HPDE6-E6E7 (cell line): ENCODE measurements around the gene TP53INP2.
"Not testable (repeated sequence)": the region's sequence is repeated elsewhere in the genome, so short reads cannot be mapped to it uniquely, and the experiment has no call there.

Experiments used
- DNase-seq: peaks from one replicate; pipeline ENCODE4 v3.0.0; 2011; ENCODE audit warnings: missing footprints; ENCODE audit errors: extremely low spot score

Gene TP53INP2

GRCh38 chr20:34720266-34720665 is 16.1 kb downstream of the TP53INP2 start:
- DNase-seq: no peak

- not testable (repeated sequence) for DNase-seq
These were observed 18.4 kb downstream of the TP53INP2 start for GRCh38 chr20:34722560-34722959.

- DNase-seq: no peak
These were observed 20.0 kb downstream of the TP53INP2 start for GRCh38 chr20:34724172-34724571.

- DNase-seq: no peak
These were observed 25.3 kb downstream of the TP53INP2 start for GRCh38 chr20:34729416-34729815.

GRCh38 chr20:34732523-34732922 is 28.4 kb downstream of the TP53INP2 start:
- no peak for DNase-seq

GRCh38 chr20:34736106-34736735 is 32.1 kb downstream of the TP53INP2 start:
- DNase-seq: no peak

- no peak for DNase-seq
These were observed 38.9 kb downstream of the TP53INP2 start for GRCh38 chr20:34743039-34743438.

GRCh38 chr20:34744340-34744739 is 40.2 kb downstream of the TP53INP2 start:
- DNase-seq: no peak

GRCh38 chr20:34744847-34745246 is 40.7 kb downstream of the TP53INP2 start:
- DNase-seq: no peak

GRCh38 chr20:34746674-34747073 is 42.5 kb downstream of the TP53INP2 start:
- no peak for DNase-seq

- no peak for DNase-seq
These were observed 43.3 kb downstream of the TP53INP2 start for GRCh38 chr20:34747479-34747878.

- no peak for DNase-seq
These were observed 44.6 kb downstream of the TP53INP2 start for GRCh38 chr20:34748709-34749108.

GRCh38 chr20:34750484-34750883 is 46.3 kb downstream of the TP53INP2 start:
- DNase-seq: no peak

- DNase-seq: no peak
These were observed 47.3 kb downstream of the TP53INP2 start for GRCh38 chr20:34751453-34751852.

- no peak for DNase-seq
These were observed 49.7 kb downstream of the TP53INP2 start for GRCh38 chr20:34753706-34754461.

- no peak for DNase-seq
These were observed 50.5 kb downstream of the TP53INP2 start for GRCh38 chr20:34754611-34755010.

- DNase-seq: no peak
These were observed 51.2 kb downstream of the TP53INP2 start for GRCh38 chr20:34755367-34755766.

- DNase-seq: no peak
These were observed 57.9 kb downstream of the TP53INP2 start for GRCh38 chr20:34762031-34762555.
